Transverse colon (tissue), 4 donors: ENCODE measurements around the gene PSORS1C2. TPM values are rescaled to one million over a fixed set of nuclear protein-coding genes. Genes with fewer than 3 reads are reported as not detected.

Experiments
- DNase-seq: peaks from one replicate; pipeline ENCODE4 v3.0.0-alpha.2; 2019
- H3K27ac ChIP-seq, 4 donors: fragments of 200-600 bp; sonication (generic); 2 replicates each; pipeline ENCODE4 v1.5.1; 2016 to 2018; ENCODE audit warnings: inconsistent platforms in 4 of 4
- H3K27me3 ChIP-seq: fragments of 200-600 bp; sonication (generic); 2 replicates; pipeline ENCODE4 v1.5.1; 2017; ENCODE audit warnings: inconsistent platforms
- H3K36me3 ChIP-seq, 4 donors: fragments of 200-600 bp; sonication (generic); 2 replicates each; pipeline ENCODE4 v1.5.1; 2017 to 2019; ENCODE audit warnings: inconsistent platforms in 4 of 4
- H3K4me1 ChIP-seq, 4 donors: fragments of 200-600 bp; sonication (generic); 2 replicates each; pipeline ENCODE4 v1.5.1; 2017 to 2020; ENCODE audit warnings: inconsistent platforms in 4 of 4
- H3K4me3 ChIP-seq, 4 donors: fragments of 200-600 bp; sonication (generic); 1 replicate in 1 of 4; 2 replicates in 3 of 4; pipeline versions ENCODE4 v1.5.1 to v1.6.1; 2017 to 2019; ENCODE audit warnings: inconsistent platforms in 4 of 4
- H3K9me3 ChIP-seq, 2 donors: fragments of 200-600 bp; sonication (generic); 2 replicates each; pipeline ENCODE4 v1.5.1; 2017 to 2019; ENCODE audit warnings: inconsistent platforms in 2 of 2
- CTCF ChIP-seq, 5 experiments: fragments of 200-600 bp in 3 of 5; fragments of 450-650 bp in 2 of 5; sonication (generic) in 3 of 5; IDR thresholded peaks; 1 replicate in 2 of 5; 2 replicates in 3 of 5; pipeline ENCODE4 v1.5.1; 2016 to 2017; ENCODE audit warnings: antibody characterized with exemption in 5 of 5, inconsistent platforms in 3 of 5, mild to moderate bottlenecking in 2 of 5, moderate library complexity in 1 of 5
- EP300 ChIP-seq: sonication (generic); formaldehyde crosslinking; IDR thresholded peaks from one replicate; pipeline ENCODE4 v1.6.1; 2017; ENCODE audit warnings: antibody characterized with exemption, low read depth
- POLR2A ChIP-seq: fragments of 450-650 bp; IDR thresholded peaks from one replicate; pipeline ENCODE4 v1.6.1; 2016; ENCODE audit warnings: antibody characterized with exemption, mild to moderate bottlenecking, moderate library complexity
- POLR2AphosphoS5 ChIP-seq, 3 donors: sonication (generic); formaldehyde crosslinking; IDR thresholded peaks; one replicate each; pipeline ENCODE4 v1.6.1; 2016; ENCODE audit warnings: antibody characterized with exemption in 3 of 3
- WGBS, 2 donors: methylation state at CpG; one replicate each; pipeline ENCODE4 v1.1.5; 2018; ENCODE audit warnings: low coverage in 1 of 2; 5-methylcytosine and 5-hydroxymethylcytosine counted together
- in situ Hi-C, 4 donors: fragments of 200-750 bp; cut with MboI; loops; one replicate each; pipeline versions ENCODE4 v1.15.0 to v1.15.1; 2017; ENCODE audit warnings: low sequenced_read_pairs in 3 of 4, low pct_ligation_motif_present in 1 of 4, low pct_unique_long_range_greater_than_20kb in 1 of 4
- intact Hi-C: fragments of 100-400 bp; cut with DNase I; formaldehyde crosslinking; loops from one replicate; pipeline ENCODE4 v1.15.1; 2023; ENCODE audit warnings: low total_unique reads
- total RNA-seq, 4 donors: library from RNA; depleted of rRNA; stranded (reverse); fragments of >200 nt; gene quantifications; one replicate each; pipeline ENCODE4 v1.1.0, GENCODE V29; 2016

Gene PSORS1C2
- total RNA-seq, 4 donors from 2014 or later = not detected

- Histone ChIP-seq H3K9me3 (no peaks in the 10 kb centered on the region), H3K4me1 (peaks cover 0 to 8% (median 3%) of the 10 kb centered on the region in 4 donors), H3K4me3 (no peak overlapping the region), H3K27me3 (no peaks in the 10 kb centered on the region), H3K36me3 (no peaks in the 10 kb centered on the region), H3K27ac (no peak overlapping the region)
- intact Hi-C loops (no loop called here), in situ Hi-C loops (loop anchor here in 3 of 4 donors (10.0 kb wide), 3 partner anchors 62 to 312 kb away; no protein-coding TSS in a partner anchor)
- no peak for DNase-seq
- WGBS, 2 donors = 66 to 77% methylated on average over 4 to 6 of the region's 6 CpGs
- TF ChIP-seq EP300 (no peak), POLR2AphosphoS5 (IDR thresholded peaks at IDR 0.05) (no peak), POLR2A (no peak), CTCF (IDR thresholded peaks at IDR 0.05) (no peak)
These were observed 6.1 kb downstream of the PSORS1C2 start for GRCh38 chr6:31132806-31133205.

GRCh38 chr6:31131595-31131994 lies 7.3 kb downstream of the PSORS1C2 start:
- TF ChIP-seq POLR2A = no peak
- H3K27ac ChIP-seq = no peak overlapping the region
- in situ Hi-C loops = loop anchor here in 3 of 4 donors (10.0 kb wide), 3 partner anchors 63 to 313 kb away; no protein-coding TSS in a partner anchor
- H3K4me3 ChIP-seq = no peak overlapping the region
- H3K36me3 ChIP-seq = no peaks in the 10 kb centered on the region
- 90 to 95% methylated on average over 3 of the region's 3 CpGs for WGBS, 2 donors
- no peak for DNase-seq
- intact Hi-C loops = no loop called here
- no peaks in the 10 kb centered on the region for H3K4me1 ChIP-seq
- H3K9me3 ChIP-seq = no peaks in the 10 kb centered on the region
- H3K27me3 ChIP-seq = no peaks in the 10 kb centered on the region

GRCh38 chr6:31130751-31131150 lies 8.1 kb downstream of the PSORS1C2 start:
- H3K9me3 ChIP-seq = no peaks in the 10 kb centered on the region
- no peak overlapping the region for H3K27ac ChIP-seq
- H3K27me3 ChIP-seq = no peaks in the 10 kb centered on the region
- TF ChIP-seq EP300 (no peak), POLR2AphosphoS5 (IDR thresholded peaks at IDR 0.05) (no peak), CTCF (IDR thresholded peaks at IDR 0.05) (no peak), POLR2A (no peak)
- no peaks in the 10 kb centered on the region for H3K4me1 ChIP-seq
- in situ Hi-C loops = loop anchor here in 3 of 4 donors (10.0 kb wide), 3 partner anchors 64 to 314 kb away; no protein-coding TSS in a partner anchor
- H3K4me3 ChIP-seq = no peak overlapping the region
- intact Hi-C loops = no loop called here
- no peak for DNase-seq
- 88 to 93% methylated on average over 1 to 3 of the region's 3 CpGs for WGBS, 2 donors
- H3K36me3 ChIP-seq = no peaks in the 10 kb centered on the region

- intact Hi-C loops = no loop called here
These were observed 9.7 kb downstream of the PSORS1C2 start for GRCh38 chr6:31129130-31129529.

More at GRCh38 chr6:31129130-31129529, 9.7 kb downstream of the PSORS1C2 start:
- H3K36me3 ChIP-seq = no peaks in the 10 kb centered on the region
- TF ChIP-seq CTCF (IDR thresholded peaks at IDR 0.05) = no peak
- TF ChIP-seq POLR2A = no peak
- in situ Hi-C loops = no loop called here
- H3K4me3 ChIP-seq = no peak overlapping the region
- WGBS, 2 donors = 47 to 60% methylated on average over 2 to 4 of the region's 4 CpGs
- no peak overlapping the region for H3K27ac ChIP-seq
- H3K9me3 ChIP-seq = no peaks in the 10 kb centered on the region
- H3K4me1 ChIP-seq = no peaks in the 10 kb centered on the region
- H3K27me3 ChIP-seq = no peaks in the 10 kb centered on the region
- DNase-seq = no peak
